H9 (cell line): ENCODE measurements around the gene TRNAU1AP. TPM values are rescaled to one million over a fixed set of nuclear protein-coding genes. Genes with fewer than 3 reads are reported as not detected.

ENCODE experiments used
- DNase-seq: peaks from one replicate; pipeline ENCODE4 v3.0.0-alpha.2; 2017
- H2AFZ ChIP-seq: one replicate; pipeline ENCODE4 v1.6.1; 2013; ENCODE audit warnings: mild to moderate bottlenecking, low read length, control low read depth, moderate library complexity
- H2AK5ac ChIP-seq: 2 replicates; pipeline ENCODE4 v1.6.1; 2013; ENCODE audit warnings: low read length, control low read depth, mixed read lengths; ENCODE audit not compliant: insufficient read length
- H2BK120ac ChIP-seq: one replicate; pipeline ENCODE4 v1.6.1; 2013; ENCODE audit warnings: low read depth, mild to moderate bottlenecking, low read length, control low read depth, inconsistent platforms; ENCODE audit not compliant: poor library complexity, severe bottlenecking
- H2BK12ac ChIP-seq: 2 replicates; pipeline ENCODE4 v1.6.1; 2013; ENCODE audit warnings: low read length, control low read depth, mixed read lengths, low read depth; ENCODE audit not compliant: insufficient read length
- H2BK15ac ChIP-seq: 2 replicates; pipeline ENCODE4 v1.6.1; 2013; ENCODE audit warnings: low read depth, low read length, control low read depth
- H2BK20ac ChIP-seq: one replicate; pipeline ENCODE4 v1.6.1; 2013; ENCODE audit warnings: low read depth, mild to moderate bottlenecking, low read length, control low read depth, inconsistent platforms; ENCODE audit not compliant: poor library complexity, severe bottlenecking
- H2BK5ac ChIP-seq: 2 replicates; pipeline ENCODE4 v1.6.1; 2013; ENCODE audit warnings: low read length, control low read depth, mixed read lengths; ENCODE audit not compliant: insufficient read length
- H3K14ac ChIP-seq: 2 replicates; pipeline ENCODE4 v1.6.1; 2013; ENCODE audit warnings: low read length, control low read depth; ENCODE audit not compliant: insufficient read depth
- H3K18ac ChIP-seq: 2 replicates; pipeline ENCODE4 v1.6.1; 2013; ENCODE audit warnings: low read depth, mild to moderate bottlenecking, mixed read lengths, low read length, control low read depth; ENCODE audit not compliant: insufficient read length
- H3K23ac ChIP-seq: 2 replicates; pipeline ENCODE4 v1.6.1; 2013; ENCODE audit warnings: low read length, control low read depth, mixed read lengths, low read depth; ENCODE audit not compliant: insufficient read length
- H3K23me2 ChIP-seq: 2 replicates; pipeline ENCODE4 v1.6.1; 2013; ENCODE audit warnings: low read depth, mild to moderate bottlenecking, mixed read lengths, low read length, control low read depth; ENCODE audit not compliant: insufficient read length, poor library complexity, severe bottlenecking
- H3K27ac ChIP-seq: 2 replicates; pipeline ENCODE4 v1.5.1; 2013; ENCODE audit warnings: low read length, control low read depth, mixed read lengths, low read depth; ENCODE audit not compliant: insufficient read length
- H3K27me3 ChIP-seq: 2 replicates; pipeline ENCODE4 v1.6.1; 2013; ENCODE audit warnings: low read length, control low read depth, inconsistent platforms; ENCODE audit not compliant: insufficient read depth
- H3K4ac ChIP-seq: 2 replicates; pipeline ENCODE4 v1.6.1; 2013; ENCODE audit warnings: low read depth, mild to moderate bottlenecking, control low read depth, inconsistent platforms, low read length, moderate library complexity
- H3K4me1 ChIP-seq: 2 replicates; pipeline ENCODE4 v1.6.1; 2013; ENCODE audit warnings: low read length, control low read depth, inconsistent platforms; ENCODE audit not compliant: insufficient read depth
- H3K4me2 ChIP-seq: 2 replicates; pipeline ENCODE4 v1.6.1; 2013; ENCODE audit warnings: low read length, control low read depth, mixed read lengths; ENCODE audit not compliant: insufficient read length, insufficient read depth
- H3K56ac ChIP-seq: 2 replicates; pipeline ENCODE4 v1.6.1; 2013; ENCODE audit warnings: low read depth, mild to moderate bottlenecking, mixed read lengths, low read length, control low read depth; ENCODE audit not compliant: insufficient read length
- H3K79me1 ChIP-seq: 2 replicates; pipeline ENCODE4 v1.6.1; 2013; ENCODE audit warnings: low read depth, mild to moderate bottlenecking, moderate library complexity, low read length, control low read depth, inconsistent platforms; ENCODE audit not compliant: insufficient read depth, poor library complexity, severe bottlenecking
- H3K79me2 ChIP-seq: 2 replicates; pipeline ENCODE4 v1.6.1; 2013; ENCODE audit warnings: low read length, control low read depth, inconsistent platforms; ENCODE audit not compliant: insufficient read depth
- H3K9ac ChIP-seq: 2 replicates; pipeline ENCODE4 v1.6.1; 2013; ENCODE audit warnings: low read length, control low read depth, mixed read lengths; ENCODE audit not compliant: insufficient read length; ENCODE audit errors: extremely low read depth
- H3K9me3 ChIP-seq: one replicate; pipeline ENCODE4 v1.6.1; 2013; ENCODE audit warnings: low read depth, low read length, inconsistent platforms; ENCODE audit not compliant: control insufficient read depth
- H3T11ph ChIP-seq: one replicate; pipeline ENCODE4 v1.6.1; 2013; ENCODE audit warnings: mild to moderate bottlenecking, low read length, control low read depth, inconsistent platforms
- H4K20me1 ChIP-seq: one replicate; pipeline ENCODE4 v1.6.1; 2013; ENCODE audit not compliant: control insufficient read depth, insufficient read length, insufficient read depth
- H4K5ac ChIP-seq: 2 replicates; pipeline ENCODE4 v1.6.1; 2013; ENCODE audit warnings: low read depth, mild to moderate bottlenecking, mixed read lengths, low read length, control low read depth; ENCODE audit not compliant: insufficient read length
- H4K8ac ChIP-seq: replicated peaks from 2 replicates; pipeline ENCODE4 v1.6.1; 2013; ENCODE audit warnings: low read length, control low read depth, mixed read lengths, low read depth; ENCODE audit not compliant: insufficient read length
- H4K91ac ChIP-seq: 2 replicates; pipeline ENCODE4 v1.6.1; 2013; ENCODE audit warnings: low read depth, mild to moderate bottlenecking, moderate library complexity, mixed read lengths, low read length, control low read depth; ENCODE audit not compliant: insufficient read length
- H3K27ac Mint-ChIP-seq, 3 experiments: 2 replicates in 2 of 3; 3 replicates in 1 of 3; pipeline ENCODE4 v1.8.0; 2020 to 2021; ENCODE audit warnings: mixed read lengths in 3 of 3, mild to moderate bottlenecking in 1 of 3, moderate library complexity in 1 of 3
- H3K27me3 Mint-ChIP-seq: 2 replicates; pipeline ENCODE4 v1.8.0; 2021; ENCODE audit warnings: low read depth, mild to moderate bottlenecking, moderate library complexity, mixed read lengths
- H3K36me3 Mint-ChIP-seq, 3 experiments: 2 replicates in 2 of 3; 3 replicates in 1 of 3; pipeline ENCODE4 v1.8.0; 2020 to 2021; ENCODE audit warnings: low read depth in 3 of 3, mixed read lengths in 3 of 3; ENCODE audit not compliant: insufficient read depth in 1 of 3
- H3K4me1 Mint-ChIP-seq, 2 experiments: 2 replicates each; pipeline ENCODE4 v1.8.0; 2020; ENCODE audit warnings: mixed read lengths in 2 of 2
- H3K4me3 Mint-ChIP-seq, 2 experiments: 2 replicates in 1 of 2; 3 replicates in 1 of 2; pipeline ENCODE4 v1.8.0; 2020 to 2021; ENCODE audit warnings: mild to moderate bottlenecking in 2 of 2, mixed read lengths in 2 of 2, moderate library complexity in 1 of 2
- H3K9me3 Mint-ChIP-seq, 2 experiments: 2 replicates in 1 of 2; 3 replicates in 1 of 2; pipeline ENCODE4 v1.8.0; 2020; ENCODE audit warnings: mild to moderate bottlenecking in 2 of 2, mixed read lengths in 2 of 2, moderate library complexity in 1 of 2
- CTCF ChIP-seq: fragments of 200-600 bp; sonication (generic); conservative IDR thresholded peaks from 3 replicates; pipeline ENCODE4 v1.8.0; 2021; ENCODE audit warnings: antibody characterized with exemption, mild to moderate bottlenecking
- WGBS: extraction: QIAGEN DNeasy Blood & Tissue Kit; methylation state at CpG from one replicate; pipeline ENCODE4 v1.1.7; 2013; ENCODE audit warnings: missing lambda C conversion rate, low lambda C conversion rate, mixed read lengths; ENCODE audit not compliant: insufficient read length; ENCODE audit errors: extremely low coverage; 5-methylcytosine and 5-hydroxymethylcytosine counted together
- total RNA-seq: library from RNA; stranded (reverse); gene quantifications from 2 replicates; pipeline ENCODE4 v1.2.1, GENCODE V29; 2021

Gene TRNAU1AP
- total RNA-seq, 1 experiment from 2014 or later, result 45.0 TPM

GRCh38 chr1:28534671-28535070 is 18.2 kb upstream of the TRNAU1AP start:
- Mint-ChIP-seq H3K4me3 (no peak overlapping the region), H3K27ac (no peak overlapping the region; a peak in 1 of 7 replicates), H3K9me3 (no peaks in the 10 kb centered on the region), H3K4me1 (no peaks in the 10 kb centered on the region), H3K27me3 (no peaks in the 10 kb centered on the region; the same call in 1 of the 2 replicates), H3K36me3 (peaks cover 52 to 77% (median 66%) of the 10 kb centered on the region in 3 experiments)
- Histone ChIP-seq H3K79me1 (peaks cover 2% of the 10 kb centered on the region), H3K18ac (no peak overlapping the region), H2BK20ac (no peak overlapping the region), H3K4me2 (no peak overlapping the region), H4K20me1 (no peaks in the 10 kb centered on the region), H3K4ac (no peak overlapping the region), H2BK120ac (no peak overlapping the region), H3K14ac (no peak overlapping the region), H3K56ac (no peak overlapping the region), H2AK5ac (no peak overlapping the region), H2BK15ac (no peak overlapping the region), H3K27ac (no peak overlapping the region), H4K91ac (no peak overlapping the region), H3K27me3 (no peaks in the 10 kb centered on the region), H3K9me3 (no peaks in the 10 kb centered on the region), H2AFZ (no peak overlapping the region), H2BK12ac (no peak overlapping the region), H3K4me1 (no peaks in the 10 kb centered on the region), H3K9ac (no peak overlapping the region), H4K8ac (no peak overlapping the region), H3T11ph (no peak overlapping the region), H4K5ac (no peak overlapping the region), H3K23ac (no peak overlapping the region), H2BK5ac (no peak overlapping the region), H3K79me2 (no peaks in the 10 kb centered on the region), H3K23me2 (no peaks in the 10 kb centered on the region)
- no peak for TF ChIP-seq CTCF
- no peak for DNase-seq
- WGBS, result no CpG with 5 or more reads among the region's 6 CpGs
